Neutrophil (primary cell): ENCODE measurements around the gene RNF217.

ENCODE experiments used
- H3K27ac ChIP-seq: fragments of 200-600 bp; sonication (generic); 2 replicates; pipeline ENCODE4 v1.5.1; 2016; ENCODE audit warnings: mild to moderate bottlenecking, moderate library complexity
- H3K27me3 ChIP-seq: fragments of 200-600 bp; sonication (generic); 2 replicates; pipeline ENCODE4 v1.6.0; 2016; ENCODE audit warnings: mild to moderate bottlenecking
- H3K36me3 ChIP-seq: fragments of 200-600 bp; sonication (generic); 2 replicates; pipeline ENCODE4 v1.5.1; 2017
- H3K4me1 ChIP-seq, 2 experiments: fragments of 200-600 bp in 1 of 2; sonication (generic) in 1 of 2; 1 replicate in 1 of 2; 2 replicates in 1 of 2; pipeline versions ENCODE4 v1.5.1 to v1.6.1; 2013 to 2016; ENCODE audit warnings: low read depth in 1 of 2, low read length in 1 of 2, mild to moderate bottlenecking in 1 of 2, moderate library complexity in 1 of 2; ENCODE audit not compliant: control insufficient read depth in 1 of 2, insufficient read depth in 1 of 2
- H3K4me3 ChIP-seq, 2 experiments: fragments of 200-600 bp in 1 of 2; sonication (generic) in 1 of 2; 1 replicate in 1 of 2; 2 replicates in 1 of 2; pipeline ENCODE4 v1.5.1; 2013 to 2016; ENCODE audit warnings: low read depth in 1 of 2, low read length in 1 of 2, mild to moderate bottlenecking in 1 of 2, moderate library complexity in 1 of 2
- H3K9me3 ChIP-seq: fragments of 200-600 bp; sonication (generic); 2 replicates; pipeline ENCODE4 v1.5.1; 2016
- TF ChIP-seq, protein P1 (sequence below): fragments of 200-600 bp; sonication (generic); IDR thresholded peaks from 2 replicates; pipeline ENCODE4 v1.5.1; 2016; ENCODE audit warnings: antibody characterized with exemption

RNF217 gene

DNA sequence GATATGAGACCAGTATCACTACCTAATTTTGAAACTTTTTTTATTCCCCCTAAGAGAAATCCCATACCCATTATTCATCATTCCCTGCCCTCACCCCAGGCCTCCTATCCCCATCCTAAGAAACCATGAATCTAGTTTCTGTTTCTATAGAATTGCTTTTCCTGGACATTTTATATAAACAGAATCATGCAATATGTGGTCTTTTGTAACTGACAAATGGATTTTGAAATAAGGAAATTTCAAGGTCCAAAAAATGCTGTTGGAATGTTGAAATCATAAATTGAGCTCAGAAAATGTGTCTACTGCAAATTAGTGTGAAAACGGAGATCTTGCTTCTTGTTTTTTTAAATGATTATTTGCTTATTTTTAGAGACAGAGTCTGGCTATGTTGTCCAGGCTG is 25.1 kb downstream of the RNF217 start:
- Histone ChIP-seq H3K27ac (peak overlapping the region; percentile 53), H3K4me1 (peaks cover 22 to 27% of the 10 kb centered on the region in 2 experiments), H3K9me3 (no peaks in the 10 kb centered on the region), H3K27me3 (no peaks in the 10 kb centered on the region), H3K36me3 (no peaks in the 10 kb centered on the region), H3K4me3 (no peak overlapping the region)
- TF ChIP-seq, protein P1, sequence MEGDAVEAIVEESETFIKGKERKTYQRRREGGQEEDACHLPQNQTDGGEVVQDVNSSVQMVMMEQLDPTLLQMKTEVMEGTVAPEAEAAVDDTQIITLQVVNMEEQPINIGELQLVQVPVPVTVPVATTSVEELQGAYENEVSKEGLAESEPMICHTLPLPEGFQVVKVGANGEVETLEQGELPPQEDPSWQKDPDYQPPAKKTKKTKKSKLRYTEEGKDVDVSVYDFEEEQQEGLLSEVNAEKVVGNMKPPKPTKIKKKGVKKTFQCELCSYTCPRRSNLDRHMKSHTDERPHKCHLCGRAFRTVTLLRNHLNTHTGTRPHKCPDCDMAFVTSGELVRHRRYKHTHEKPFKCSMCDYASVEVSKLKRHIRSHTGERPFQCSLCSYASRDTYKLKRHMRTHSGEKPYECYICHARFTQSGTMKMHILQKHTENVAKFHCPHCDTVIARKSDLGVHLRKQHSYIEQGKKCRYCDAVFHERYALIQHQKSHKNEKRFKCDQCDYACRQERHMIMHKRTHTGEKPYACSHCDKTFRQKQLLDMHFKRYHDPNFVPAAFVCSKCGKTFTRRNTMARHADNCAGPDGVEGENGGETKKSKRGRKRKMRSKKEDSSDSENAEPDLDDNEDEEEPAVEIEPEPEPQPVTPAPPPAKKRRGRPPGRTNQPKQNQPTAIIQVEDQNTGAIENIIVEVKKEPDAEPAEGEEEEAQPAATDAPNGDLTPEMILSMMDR, result no peak

DNA sequence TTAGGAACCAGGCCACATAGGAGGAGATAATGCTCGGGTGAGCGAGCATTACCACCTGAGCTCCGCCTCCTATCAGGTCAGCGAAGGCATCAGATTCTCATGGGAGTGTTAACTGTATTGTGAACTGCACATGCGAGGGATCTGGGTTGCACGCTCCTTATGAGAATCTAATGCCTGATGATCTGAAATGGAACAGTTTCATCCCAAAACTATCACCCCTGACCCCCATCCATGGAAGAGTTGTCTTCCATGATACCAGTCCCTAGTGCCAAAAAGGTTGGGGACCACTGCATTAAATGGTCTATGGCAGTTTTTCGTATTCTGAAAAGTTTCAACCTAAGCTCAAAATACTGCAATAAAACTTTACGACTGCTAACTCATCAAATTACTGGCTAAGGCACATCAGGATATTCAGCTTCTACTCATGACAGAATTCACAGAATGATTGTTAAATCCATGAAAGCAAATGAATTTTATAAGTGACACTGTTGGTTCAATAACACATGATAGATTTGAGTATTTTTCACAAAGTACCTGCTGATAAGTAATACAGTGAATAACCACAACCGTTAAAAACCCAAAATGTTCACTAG is 25.9 kb downstream of the RNF217 start:
- Histone ChIP-seq H3K4me1 (peaks cover 22 to 27% of the 10 kb centered on the region in 2 experiments), H3K27me3 (no peaks in the 10 kb centered on the region), H3K36me3 (no peaks in the 10 kb centered on the region), H3K9me3 (no peaks in the 10 kb centered on the region), H3K27ac (peak overlapping the region; percentile 53), H3K4me3 (no peak overlapping the region)
- TF ChIP-seq, protein P1, result no peak

DNA sequence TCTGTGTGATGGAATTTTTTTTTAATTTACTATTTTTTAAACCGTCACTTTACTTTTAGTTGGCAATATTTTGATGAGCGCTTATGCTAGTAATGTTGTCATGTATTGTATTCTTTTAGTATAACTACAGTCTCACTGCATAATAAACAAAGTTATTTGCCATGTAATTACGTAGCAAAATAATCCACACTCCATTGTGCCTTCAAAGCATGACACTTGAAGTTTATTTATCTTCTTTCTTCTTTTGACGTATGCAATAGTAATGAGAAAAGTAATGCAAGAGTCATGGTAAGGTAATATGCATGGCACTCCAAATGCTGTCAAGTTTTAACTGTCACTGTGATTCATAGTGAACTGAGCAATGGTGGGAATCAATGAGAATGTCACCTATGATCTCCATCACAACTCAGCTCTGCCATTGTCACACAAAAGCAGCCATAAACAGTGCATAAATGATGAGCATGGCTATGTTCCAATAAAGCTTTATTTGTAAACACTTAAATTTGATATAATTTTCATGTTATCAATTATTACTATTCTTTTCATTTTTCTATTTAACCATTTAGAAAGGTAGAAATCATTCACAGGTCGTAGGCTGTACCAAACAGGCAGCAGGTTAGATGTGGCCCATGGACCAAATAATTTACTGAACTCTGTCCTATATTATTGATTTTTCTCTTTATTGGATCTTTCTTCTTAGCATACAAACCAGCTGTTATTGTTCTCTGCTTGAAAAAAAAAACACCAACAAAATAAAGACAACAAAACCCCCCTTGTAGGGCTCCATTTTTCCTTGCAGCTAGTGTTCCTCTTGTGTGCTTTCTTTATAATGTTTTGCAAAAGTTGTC is 27.1 kb downstream of the RNF217 start:
- H3K9me3 ChIP-seq, result no peaks in the 10 kb centered on the region
- no peaks in the 10 kb centered on the region for H3K36me3 ChIP-seq
- H3K27me3 ChIP-seq, result no peaks in the 10 kb centered on the region
- TF ChIP-seq, protein P1, result no peak
- H3K27ac ChIP-seq, result no peak overlapping the region
- H3K4me3 ChIP-seq, result no peak overlapping the region
- peaks cover 27 to 29% of the 10 kb centered on the region in 2 experiments for H3K4me1 ChIP-seq

DNA sequence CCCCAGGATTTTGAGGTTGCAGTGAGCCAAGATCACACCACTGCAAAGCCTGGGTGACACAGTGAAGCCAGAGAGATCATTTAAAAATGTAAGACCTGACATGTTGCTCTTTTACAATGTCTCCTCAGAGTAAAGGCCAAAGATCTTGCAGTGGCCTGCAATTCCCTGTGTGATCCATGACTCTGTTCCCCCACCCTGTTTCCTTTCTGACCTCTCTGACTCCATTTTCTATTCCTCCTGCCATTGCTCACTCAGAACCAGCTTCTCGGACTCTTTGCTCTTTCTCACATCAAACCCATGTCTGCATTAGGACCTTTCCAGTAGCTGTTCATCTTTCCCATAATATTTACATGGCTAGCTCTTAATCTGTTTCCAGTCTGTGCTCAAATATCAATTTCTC is 28.8 kb downstream of the RNF217 start:
- Histone ChIP-seq H3K9me3 (no peaks in the 10 kb centered on the region), H3K27me3 (no peaks in the 10 kb centered on the region), H3K36me3 (no peaks in the 10 kb centered on the region), H3K27ac (no peak overlapping the region), H3K4me1 (peaks cover 28 to 30% of the 10 kb centered on the region in 2 experiments), H3K4me3 (no peak overlapping the region)
- TF ChIP-seq, protein P1, result no peak

DNA sequence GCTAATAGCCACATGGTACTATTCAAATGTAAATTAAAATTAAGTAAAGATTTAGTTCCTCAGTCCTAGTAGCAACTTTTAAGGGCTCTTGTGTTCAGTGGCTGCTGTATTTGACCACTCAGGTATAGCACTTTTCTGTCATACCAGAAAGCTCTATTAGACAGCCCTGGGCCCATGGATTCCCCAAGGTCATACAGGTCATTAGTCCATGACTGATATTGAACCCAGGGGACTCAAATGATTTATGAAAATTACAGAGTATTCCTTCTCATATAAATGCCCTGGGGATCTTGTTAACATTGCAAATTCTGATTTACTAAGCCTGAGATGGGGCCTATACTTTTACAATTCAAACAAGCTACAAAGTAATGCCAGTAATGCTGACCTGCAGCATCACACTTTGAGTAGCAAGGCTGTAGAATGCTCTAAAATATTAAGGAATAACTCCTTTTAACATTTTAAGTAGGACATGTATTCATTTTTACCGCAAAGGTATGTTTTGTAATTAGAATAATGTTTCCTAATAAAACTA is 29.6 kb downstream of the RNF217 start:
- Histone ChIP-seq H3K4me3 (no peak overlapping the region), H3K9me3 (no peaks in the 10 kb centered on the region), H3K27ac (no peak overlapping the region), H3K27me3 (no peaks in the 10 kb centered on the region), H3K36me3 (no peaks in the 10 kb centered on the region), H3K4me1 (peaks cover 28 to 31% of the 10 kb centered on the region in 2 experiments)
- TF ChIP-seq, protein P1, result no peak
